ENCODE measurements around the gene RNU6-7.

Gene RNU6-7

DNA sequence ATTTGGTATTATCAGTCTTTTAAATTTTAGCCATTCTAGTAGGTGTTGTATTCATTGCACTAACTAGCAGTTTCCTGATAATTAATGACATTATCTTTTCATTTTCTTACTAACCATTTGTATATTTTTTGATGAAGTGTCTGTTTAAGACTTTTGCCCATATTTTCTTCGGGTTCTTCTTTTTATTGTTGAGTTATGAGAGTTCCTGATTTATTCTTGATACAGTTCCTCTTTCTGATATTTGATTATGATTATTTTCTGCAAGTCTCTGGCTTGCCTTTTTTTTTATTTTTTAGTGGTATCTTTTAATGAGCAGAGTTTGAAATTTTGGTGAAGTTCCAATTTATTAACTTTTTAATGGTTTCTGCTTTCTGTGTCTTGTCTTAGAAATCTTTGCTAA, 6.2 kb upstream of the RNU6-7 start:
- Histone ChIP-seq H3K27me3 (ENCODE audit: insufficient read depth, low read length) (peaks cover 4% of the 10 kb centered on the region), H3K4me3 (ENCODE audit: low read length) (no peak overlapping the region), H3K36me3 (ENCODE audit: insufficient read depth, low read length) (no peaks in the 10 kb centered on the region), H3K9me3 (ENCODE audit: low read length) (no peaks in the 10 kb centered on the region), H3K4me1 (ENCODE audit: insufficient read depth, low read length) (peaks cover 1% of the 10 kb centered on the region), H2AFZ (ENCODE audit: low read depth, low read length) (no peak overlapping the region)

DNA sequence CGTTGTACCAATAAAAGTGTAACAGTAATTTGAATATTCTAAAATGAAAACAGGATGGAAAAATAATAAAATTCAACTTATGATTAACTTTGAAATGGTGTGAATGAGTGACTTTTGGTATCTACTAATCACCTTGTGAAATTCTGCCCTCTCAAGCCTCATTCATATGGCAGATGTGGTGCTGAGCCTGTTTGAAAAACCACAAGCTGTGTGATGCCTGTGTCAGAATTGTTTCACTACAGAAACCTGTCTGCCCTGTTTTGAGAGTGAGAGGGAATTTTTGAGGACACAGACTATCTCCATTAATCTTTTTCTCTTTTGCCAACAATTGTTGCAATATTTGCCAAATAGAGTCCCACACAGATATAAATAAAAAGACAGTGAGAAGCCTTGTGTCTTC, 3.9 kb upstream of the RNU6-7 start:
- Histone ChIP-seq H3K4me1 (ENCODE audit: insufficient read depth, low read length) (peaks cover 5% of the 10 kb centered on the region), H3K4me3 (ENCODE audit: low read length) (no peak overlapping the region), H3K36me3 (ENCODE audit: insufficient read depth, low read length) (no peaks in the 10 kb centered on the region)

DNA sequence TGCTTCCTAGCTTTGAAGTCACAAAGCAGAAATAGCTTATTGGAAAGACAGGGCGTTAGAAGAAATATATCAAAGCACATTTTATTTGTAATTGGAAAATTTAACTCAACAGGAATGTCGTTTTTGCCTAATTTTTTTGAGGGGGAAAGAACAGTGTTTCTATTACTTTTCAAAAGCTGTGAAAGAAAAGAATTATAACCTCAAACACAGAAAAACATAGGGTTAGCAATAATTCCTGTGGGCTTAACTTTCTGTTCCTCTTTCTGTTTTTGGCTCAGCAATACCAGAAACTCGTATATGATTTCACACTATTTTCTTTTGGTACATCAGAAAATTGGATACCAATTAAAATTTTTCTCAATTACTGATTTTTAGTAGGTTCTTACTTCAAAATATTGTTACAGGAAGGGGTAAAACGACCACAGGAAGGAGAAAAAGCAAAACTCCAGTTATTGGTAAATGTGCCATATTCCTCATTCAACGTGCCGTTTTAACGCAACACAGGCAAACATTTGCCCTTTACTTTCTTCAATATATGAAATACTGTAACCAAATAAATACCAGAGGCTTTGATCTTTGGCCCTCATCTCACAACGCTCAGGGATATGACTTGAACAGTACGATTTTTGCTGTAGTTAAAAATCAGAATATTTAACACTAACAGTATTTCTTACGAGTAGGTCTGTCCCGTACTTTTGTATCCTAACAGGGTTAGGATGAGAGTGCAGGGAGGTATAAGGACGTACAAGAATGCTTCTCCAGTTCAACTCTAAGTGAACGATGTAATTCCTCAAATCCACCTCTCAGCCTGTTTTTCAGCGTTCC, 1.3 kb upstream of the RNU6-7 start:
- Histone ChIP-seq H2AFZ (ENCODE audit: low read depth, low read length) (peak overlapping the region; percentile 94), H3K4me1 (ENCODE audit: insufficient read depth, low read length) (peaks cover 10% of the 10 kb centered on the region), H3K36me3 (ENCODE audit: insufficient read depth, low read length) (no peaks in the 10 kb centered on the region), H3K27me3 (ENCODE audit: insufficient read depth, low read length) (no peaks in the 10 kb centered on the region), H3K4me3 (ENCODE audit: low read length) (peak overlapping the region; percentile 77), H3K9me3 (ENCODE audit: low read length) (no peaks in the 10 kb centered on the region)

More for the DNA sequence above, 3.9 kb upstream of the RNU6-7 start:
- Histone ChIP-seq H3K27me3 (ENCODE audit: insufficient read depth, low read length) (no peaks in the 10 kb centered on the region), H2AFZ (ENCODE audit: low read depth, low read length) (no peak overlapping the region), H3K9me3 (ENCODE audit: low read length) (no peaks in the 10 kb centered on the region)

DNA sequence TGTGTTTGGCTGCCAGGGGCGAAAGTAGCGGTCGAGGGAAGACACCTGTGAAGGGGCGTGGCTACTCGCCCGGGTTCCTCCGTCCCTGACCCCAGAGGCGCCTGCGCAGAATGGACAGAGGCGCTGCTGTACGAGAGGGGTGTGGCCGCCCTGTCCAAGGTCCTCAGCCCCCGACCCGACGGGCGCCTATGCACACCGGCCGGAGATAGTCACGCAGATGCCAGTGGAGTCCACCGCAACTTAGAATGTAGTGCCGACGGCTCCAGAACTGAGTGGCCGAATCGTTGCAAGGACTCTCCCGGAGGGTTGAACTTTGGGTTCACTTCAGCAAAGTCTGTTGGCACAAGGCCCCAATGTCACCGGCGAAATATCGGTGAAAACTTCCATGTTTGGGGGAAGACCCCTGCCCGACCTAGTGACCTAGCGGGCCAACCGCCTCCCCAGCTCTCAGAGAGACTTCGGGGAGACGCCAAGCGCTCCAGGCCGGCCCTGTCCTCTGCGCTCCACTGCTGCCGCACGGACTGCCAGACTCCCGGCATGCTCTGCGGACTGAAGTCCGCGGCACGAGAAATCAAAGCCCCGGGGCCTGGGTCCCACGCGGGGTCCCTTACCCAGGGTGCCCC, 541 bp upstream of the RNU6-7 start:
- Histone ChIP-seq H3K4me3 (ENCODE audit: low read length) (peak overlapping the region; percentile 77), H3K4me1 (ENCODE audit: insufficient read depth, low read length) (peaks cover 10% of the 10 kb centered on the region), H3K27me3 (ENCODE audit: insufficient read depth, low read length) (peaks cover 2% of the 10 kb centered on the region), H3K36me3 (ENCODE audit: insufficient read depth, low read length) (no peaks in the 10 kb centered on the region), H2AFZ (ENCODE audit: low read depth, low read length) (peak overlapping the region; percentile 94), H3K9me3 (ENCODE audit: low read length) (no peaks in the 10 kb centered on the region)

DNA sequence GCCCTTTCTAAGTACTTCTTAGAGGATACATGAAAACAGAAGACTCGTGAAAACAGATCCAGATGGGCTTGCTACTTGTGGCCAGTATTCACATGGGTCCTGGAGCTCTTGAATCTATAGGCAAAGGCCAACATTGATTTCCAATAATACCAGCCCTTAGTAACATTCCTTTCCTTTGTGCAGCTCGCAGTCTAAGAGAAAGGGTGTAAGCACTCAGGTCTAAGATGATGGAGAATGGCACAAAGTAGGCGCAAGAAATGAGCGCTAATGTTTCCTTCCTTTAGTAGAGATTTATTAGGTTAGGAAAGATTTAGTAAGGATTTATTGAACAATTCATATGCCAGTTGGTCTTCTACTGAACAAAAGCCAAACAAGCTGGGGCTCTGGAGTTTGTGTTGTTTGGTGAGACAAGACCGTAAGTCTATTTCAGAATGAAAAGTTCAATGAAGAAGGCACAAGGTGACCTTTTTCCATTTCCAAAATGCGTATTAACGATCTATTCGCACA, 699 bp downstream of the RNU6-7 start:
- Histone ChIP-seq H3K36me3 (ENCODE audit: insufficient read depth, low read length) (no peaks in the 10 kb centered on the region), H3K27me3 (ENCODE audit: insufficient read depth, low read length) (peaks cover 4% of the 10 kb centered on the region), H3K4me1 (ENCODE audit: insufficient read depth, low read length) (peaks cover 10% of the 10 kb centered on the region), H3K4me3 (ENCODE audit: low read length) (peak overlapping the region; percentile 77), H2AFZ (ENCODE audit: low read depth, low read length) (peak overlapping the region; percentile 94), H3K9me3 (ENCODE audit: low read length) (no peaks in the 10 kb centered on the region)

DNA sequence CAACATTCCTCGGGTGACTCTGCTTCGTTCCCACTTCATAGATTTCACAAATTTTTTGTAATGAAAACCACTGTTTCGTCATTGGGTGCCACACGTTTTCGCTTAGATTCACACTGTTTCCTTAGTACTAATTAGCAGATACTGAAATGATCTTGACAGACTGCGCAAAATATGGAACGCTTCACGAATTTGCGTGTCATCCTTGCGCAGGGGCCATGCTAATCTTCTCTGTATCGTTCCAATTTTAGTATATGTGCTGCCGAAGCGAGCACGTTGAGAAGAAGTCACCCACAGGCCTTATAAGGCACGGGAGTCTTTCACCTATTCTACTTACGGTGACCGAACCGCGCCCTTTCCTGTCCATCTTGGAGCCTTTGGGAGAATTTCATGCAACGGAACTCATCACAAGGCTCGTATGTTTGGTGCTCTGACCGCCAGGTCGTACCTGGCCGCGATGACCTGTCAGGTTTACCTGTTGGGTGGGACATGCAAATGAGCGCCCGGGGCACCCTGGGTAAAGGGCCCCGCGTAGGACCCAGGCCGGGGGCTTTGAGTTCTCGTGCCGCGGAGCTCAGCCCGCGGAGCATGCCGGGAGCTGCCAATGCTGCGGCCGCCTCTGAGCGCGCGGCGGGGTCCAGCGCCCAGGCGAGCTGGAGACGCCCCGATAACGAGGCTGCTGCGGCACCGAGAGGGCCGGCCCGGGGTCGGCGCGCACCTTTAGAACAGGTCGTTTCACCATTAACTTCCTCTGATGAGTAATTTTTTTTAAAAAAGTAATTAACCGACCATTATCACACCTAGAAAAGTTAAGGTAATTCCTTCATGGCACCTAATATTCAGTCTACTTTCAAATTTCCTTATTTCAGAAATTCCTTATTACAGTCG, 1.4 kb downstream of the RNU6-7 start, which contains the start of gene RNU6-8:
Gene RNU6-8 (minus strand): TSS at position 272 of the 885 bp plus-strand sequence.
- no peaks in the 10 kb centered on the region for H3K36me3 ChIP-seq (ENCODE audit: insufficient read depth, low read length)
- H2AFZ ChIP-seq (ENCODE audit: low read depth, low read length) = peak within 1 kb of the TSS; percentile 98
- H3K4me3 ChIP-seq (ENCODE audit: low read length) = peak within 1 kb of the TSS; percentile 77
- peaks cover 4% of the 10 kb centered on the region for H3K27me3 ChIP-seq (ENCODE audit: insufficient read depth, low read length)
- H3K9me3 ChIP-seq (ENCODE audit: low read length) = no peaks in the 10 kb centered on the region
- H3K4me1 ChIP-seq (ENCODE audit: insufficient read depth, low read length) = peaks cover 10% of the 10 kb centered on the region

DNA sequence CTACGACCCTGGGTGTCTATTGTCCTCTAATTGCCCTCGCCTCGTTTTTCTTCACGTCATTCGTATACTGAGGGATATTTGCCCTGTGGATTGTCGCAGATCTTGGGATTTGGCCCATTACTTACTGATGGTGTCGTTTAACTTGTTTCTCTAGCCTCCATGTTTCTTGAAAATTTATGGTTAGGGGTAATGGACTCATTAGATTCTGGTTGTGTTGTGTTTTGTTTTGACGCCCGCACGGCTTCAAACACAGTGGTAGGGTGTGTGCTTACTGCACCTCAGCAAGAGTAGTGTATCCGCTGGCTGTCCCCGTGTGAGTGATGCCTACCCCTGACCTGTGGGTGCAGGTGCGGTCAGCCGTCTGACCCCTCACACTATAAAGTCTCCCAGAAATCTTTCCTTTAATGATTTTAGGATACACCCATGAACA, 2.1 kb downstream of the RNU6-7 start:
- no peaks in the 10 kb centered on the region for H3K36me3 ChIP-seq (ENCODE audit: insufficient read depth, low read length)
- H3K4me1 ChIP-seq (ENCODE audit: insufficient read depth, low read length) = peaks cover 10% of the 10 kb centered on the region
- H2AFZ ChIP-seq (ENCODE audit: low read depth, low read length) = peak overlapping the region; percentile 98
- peaks cover 4% of the 10 kb centered on the region for H3K27me3 ChIP-seq (ENCODE audit: insufficient read depth, low read length)
- peak overlapping the region; percentile 77 for H3K4me3 ChIP-seq (ENCODE audit: low read length)
- no peaks in the 10 kb centered on the region for H3K9me3 ChIP-seq (ENCODE audit: low read length)

DNA sequence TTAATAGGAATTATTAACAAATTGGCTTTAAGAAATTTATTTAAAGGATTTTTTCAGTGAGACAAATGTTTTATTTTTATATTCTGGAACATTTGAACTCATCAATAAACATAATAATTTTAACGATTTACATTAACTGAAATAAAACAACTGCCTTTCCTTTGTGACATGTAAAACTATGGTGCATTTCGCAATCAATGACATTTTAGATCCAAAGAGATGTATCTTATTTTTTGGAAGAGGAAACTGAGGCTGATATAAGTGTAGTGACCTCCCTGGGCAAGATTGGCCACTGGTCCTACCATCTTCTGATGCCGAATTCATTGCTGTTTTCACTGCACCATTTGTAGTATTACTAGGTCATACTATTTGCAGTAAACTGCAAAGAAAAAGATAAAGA, 3.7 kb downstream of the RNU6-7 start:
- Histone ChIP-seq H2AFZ (ENCODE audit: low read depth, low read length) (no peak overlapping the region), H3K4me3 (ENCODE audit: low read length) (no peak overlapping the region), H3K9me3 (ENCODE audit: low read length) (no peaks in the 10 kb centered on the region), H3K27me3 (ENCODE audit: insufficient read depth, low read length) (peaks cover 4% of the 10 kb centered on the region), H3K4me1 (ENCODE audit: insufficient read depth, low read length) (peaks cover 10% of the 10 kb centered on the region), H3K36me3 (ENCODE audit: insufficient read depth, low read length) (no peaks in the 10 kb centered on the region)

DNA sequence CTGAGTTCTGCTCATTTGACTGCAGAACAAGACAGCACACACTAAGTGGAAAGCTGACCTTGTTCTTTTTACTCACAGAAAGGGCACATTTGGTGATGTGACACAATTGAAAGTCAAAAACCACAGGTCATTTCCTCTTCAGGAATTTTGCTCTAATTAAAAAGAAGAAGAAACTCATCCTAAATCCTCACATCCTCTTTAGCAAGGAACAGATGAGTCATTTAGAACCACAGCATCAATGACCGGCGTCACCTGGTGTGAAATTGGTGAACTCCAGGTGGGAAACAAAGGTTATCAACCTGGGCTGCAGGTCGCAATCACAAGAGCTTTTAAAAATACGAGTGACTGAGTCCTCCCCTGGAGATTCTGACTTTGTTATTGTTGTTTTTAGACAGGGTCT, 4.1 kb downstream of the RNU6-7 start:
- no peak overlapping the region for H3K4me3 ChIP-seq (ENCODE audit: low read length)
- peaks cover 5% of the 10 kb centered on the region for H3K4me1 ChIP-seq (ENCODE audit: insufficient read depth, low read length)
- H3K36me3 ChIP-seq (ENCODE audit: insufficient read depth, low read length) = no peaks in the 10 kb centered on the region
- no peaks in the 10 kb centered on the region for H3K9me3 ChIP-seq (ENCODE audit: low read length)
- H3K27me3 ChIP-seq (ENCODE audit: insufficient read depth, low read length) = peaks cover 4% of the 10 kb centered on the region
- H2AFZ ChIP-seq (ENCODE audit: low read depth, low read length) = no peak overlapping the region

DNA sequence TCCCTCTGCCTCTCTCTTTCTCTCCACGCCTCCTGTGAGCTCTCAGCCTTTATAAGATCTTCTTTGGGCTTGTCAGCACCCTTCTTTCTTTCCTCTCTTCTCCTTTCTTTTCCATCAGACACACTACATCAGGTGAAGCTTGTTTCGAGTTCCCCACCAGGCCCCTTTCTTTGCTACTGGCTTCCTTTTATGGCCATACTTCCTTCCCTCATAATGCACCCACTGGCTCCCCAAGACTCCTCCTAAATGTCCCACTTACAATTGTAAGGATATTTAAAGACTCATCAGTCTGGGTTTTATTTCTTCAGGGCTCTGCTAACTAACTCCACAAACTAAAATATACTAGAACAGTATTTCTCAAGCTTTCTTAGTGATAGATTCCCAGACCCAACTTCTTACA, 4.7 kb downstream of the RNU6-7 start:
- H3K9me3 ChIP-seq (ENCODE audit: low read length) = no peaks in the 10 kb centered on the region
- no peak overlapping the region for H3K4me3 ChIP-seq (ENCODE audit: low read length)
- peaks cover 5% of the 10 kb centered on the region for H3K4me1 ChIP-seq (ENCODE audit: insufficient read depth, low read length)
- no peaks in the 10 kb centered on the region for H3K36me3 ChIP-seq (ENCODE audit: insufficient read depth, low read length)
- no peak overlapping the region for H2AFZ ChIP-seq (ENCODE audit: low read depth, low read length)
- H3K27me3 ChIP-seq (ENCODE audit: insufficient read depth, low read length) = peaks cover 4% of the 10 kb centered on the region

DNA sequence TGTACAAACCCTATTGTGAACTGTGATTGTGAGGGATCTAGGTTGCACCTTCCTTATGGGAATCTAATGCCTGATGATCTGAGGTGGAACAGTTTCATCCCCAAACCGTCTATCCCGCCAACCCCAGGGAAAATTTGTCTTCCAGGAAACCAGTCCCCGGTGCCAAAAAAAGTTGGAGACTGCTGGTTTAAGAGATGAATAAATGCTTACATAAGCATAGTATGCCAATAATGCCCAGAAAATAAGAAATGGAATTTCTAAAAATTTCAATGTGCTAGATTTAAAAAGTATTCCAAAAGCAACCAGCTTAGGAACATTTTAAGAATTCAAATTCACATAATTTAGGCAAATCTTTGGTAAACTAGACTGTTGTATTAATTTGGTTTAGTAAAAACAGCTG, 6.6 kb downstream of the RNU6-7 start:
- Histone ChIP-seq H3K27me3 (ENCODE audit: insufficient read depth, low read length) (peaks cover 4% of the 10 kb centered on the region), H3K4me1 (ENCODE audit: insufficient read depth, low read length) (peaks cover 5% of the 10 kb centered on the region), H2AFZ (ENCODE audit: low read depth, low read length) (no peak overlapping the region), H3K9me3 (ENCODE audit: low read length) (no peaks in the 10 kb centered on the region), H3K36me3 (ENCODE audit: insufficient read depth, low read length) (no peaks in the 10 kb centered on the region), H3K4me3 (ENCODE audit: low read length) (no peak overlapping the region)

DNA sequence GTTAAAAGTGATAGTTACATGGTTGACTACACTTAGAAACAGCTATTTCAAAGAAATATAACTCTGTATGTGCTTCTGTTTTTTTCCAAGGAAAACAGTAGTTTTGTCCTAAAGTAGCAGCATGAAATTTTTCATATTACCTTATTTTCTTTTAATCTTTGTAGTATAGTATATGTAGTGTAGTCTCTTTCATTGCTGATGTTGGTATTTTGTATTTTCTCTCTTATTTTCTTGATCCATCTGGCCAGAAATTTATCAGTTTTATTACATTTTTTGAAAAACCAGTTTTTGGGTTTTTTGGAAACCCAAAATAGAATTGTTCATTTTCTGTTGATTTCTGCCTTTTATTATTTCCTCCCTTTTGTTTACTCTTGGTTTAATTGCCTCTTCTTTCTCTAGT, 7.6 kb downstream of the RNU6-7 start:
- Histone ChIP-seq H3K36me3 (ENCODE audit: insufficient read depth, low read length) (no peaks in the 10 kb centered on the region), H3K9me3 (ENCODE audit: low read length) (no peaks in the 10 kb centered on the region), H3K4me3 (ENCODE audit: low read length) (no peak overlapping the region), H3K4me1 (ENCODE audit: insufficient read depth, low read length) (no peaks in the 10 kb centered on the region), H2AFZ (ENCODE audit: low read depth, low read length) (no peak overlapping the region), H3K27me3 (ENCODE audit: insufficient read depth, low read length) (peaks cover 4% of the 10 kb centered on the region)

DNA sequence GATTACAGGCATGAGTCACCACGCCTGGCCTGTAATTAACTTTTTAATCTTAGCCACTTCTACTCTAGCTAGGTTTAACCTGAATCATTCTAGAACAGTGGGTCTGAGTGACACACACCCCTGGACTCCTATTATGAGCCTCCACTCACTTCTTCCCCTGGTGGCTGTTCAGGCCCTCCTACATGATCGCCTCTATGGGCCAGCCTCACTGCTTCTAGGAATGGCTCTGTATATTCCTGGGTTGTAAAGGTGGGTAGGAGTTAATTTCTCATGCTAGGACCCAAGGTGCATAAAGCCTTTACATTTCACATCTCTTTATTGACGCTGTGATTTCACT, 9.2 kb downstream of the RNU6-7 start:
- no peaks in the 10 kb centered on the region for H3K9me3 ChIP-seq (ENCODE audit: low read length)
- no peaks in the 10 kb centered on the region for H3K36me3 ChIP-seq (ENCODE audit: insufficient read depth, low read length)
- H3K4me3 ChIP-seq (ENCODE audit: low read length) = no peak overlapping the region
- peaks cover 4% of the 10 kb centered on the region for H3K27me3 ChIP-seq (ENCODE audit: insufficient read depth, low read length)
- no peaks in the 10 kb centered on the region for H3K4me1 ChIP-seq (ENCODE audit: insufficient read depth, low read length)
- no peak overlapping the region for H2AFZ ChIP-seq (ENCODE audit: low read depth, low read length)
